ENCODE results near the gene CLIP4. TPM values are rescaled to one million over a fixed set of nuclear protein-coding genes. Genes with fewer than 3 reads are reported as not detected.

Gene CLIP4
- total and polyA plus RNA-seq, 2 experiments from 2014 or later = 0.06 to 0.14 TPM

GRCh38 chr2:29226808-29227207 lies 111.6 kb downstream of the CLIP4 start (continued):
- no peak for TF ChIP-seq CTCF (conservative IDR thresholded peaks at IDR 0.05; ENCODE audit: low read depth in 2 of 2)
- no peak for TF ChIP-seq EZH2phosphoT487 (IDR thresholded peaks at IDR 0.05; ENCODE audit: unreplicated experiment)
- TF ChIP-seq STAT1 (IDR thresholded peaks at IDR 0.05; ENCODE audit: unreplicated experiment) = no peak

GRCh38 chr2:29227935-29228675 lies 112.9 kb downstream of the CLIP4 start:
- H3K27ac ChIP-seq (ENCODE audit: low read depth) = no peak overlapping the region
- DNase-seq (ENCODE audit: low spot score) (no peak), ATAC-seq (no peak; the same call in 2 of the 3 replicates)
- no peak overlapping the region for H3K4me2 ChIP-seq
- H3K36me3 ChIP-seq (ENCODE audit: insufficient read depth) = no peaks in the 10 kb centered on the region
- no peaks in the 10 kb centered on the region for H3K4me1 ChIP-seq (ENCODE audit: insufficient read depth)
- Mint-ChIP-seq H3K27ac (no peak overlapping the region), H3K4me1 (no peaks in the 10 kb centered on the region), H3K9me3 (no peaks in the 10 kb centered on the region; the same call in 2 of the 3 replicates), H3K4me3 (no peak overlapping the region), H3K36me3 (ENCODE audit: low read depth) (no peaks in the 10 kb centered on the region), H3K27me3 (ENCODE audit: insufficient read depth, low read depth, poor library complexity) (peaks cover 6% of the 10 kb centered on the region)
- H3K9me2 ChIP-seq (ENCODE audit: insufficient read depth) = no peaks in the 10 kb centered on the region
- no peaks in the 10 kb centered on the region for H3K79me2 ChIP-seq (replicated peaks; ENCODE audit: insufficient read depth)
- no peaks in the 10 kb centered on the region for H3F3A ChIP-seq (replicated peaks; ENCODE audit: low read depth)
- H3K4me3 ChIP-seq = no peak overlapping the region
- H2AFZ ChIP-seq = no peak overlapping the region
- no peaks in the 10 kb centered on the region for H3K27me3 ChIP-seq (ENCODE audit: insufficient read depth)
- H4K20me1 ChIP-seq (replicated peaks; ENCODE audit: insufficient read depth) = no peaks in the 10 kb centered on the region
- TF ChIP-seq NANOG (IDR thresholded peaks at IDR 0.05; ENCODE audit: borderline replicate concordance) = no peak
- no peak for TF ChIP-seq CREB1 (CRISPR knock-in tag; IDR thresholded peaks at IDR 0.05; ENCODE audit: low read depth)
- TF ChIP-seq ZNF114 (CRISPR knock-in tag; IDR thresholded peaks at IDR 0.05) = no peak
- TF ChIP-seq ETS1 (IDR thresholded peaks at IDR 0.05) = no peak

- Histone ChIP-seq H3K9me2 (ENCODE audit: insufficient read depth) (no peaks in the 10 kb centered on the region), H3K27me3 (ENCODE audit: insufficient read depth) (no peaks in the 10 kb centered on the region), H4K20me1 (replicated peaks; ENCODE audit: insufficient read depth) (no peaks in the 10 kb centered on the region), H3K4me1 (ENCODE audit: insufficient read depth) (no peaks in the 10 kb centered on the region), H3K36me3 (ENCODE audit: insufficient read depth) (no peaks in the 10 kb centered on the region), H3F3A (replicated peaks; ENCODE audit: low read depth) (no peaks in the 10 kb centered on the region), H3K79me2 (replicated peaks; ENCODE audit: insufficient read depth) (no peaks in the 10 kb centered on the region), H3K4me2 (no peak overlapping the region), H3K4me3 (no peak overlapping the region), H3K27ac (ENCODE audit: low read depth) (no peak overlapping the region), H2AFZ (no peak overlapping the region)
- H3K4me3 Mint-ChIP-seq = no peak overlapping the region
- no peaks in the 10 kb centered on the region; the same call in 2 of the 3 replicates for H3K9me3 Mint-ChIP-seq
- DNase-seq (ENCODE audit: low spot score) (no peak), ATAC-seq (no peak)
- no peaks in the 10 kb centered on the region for H3K4me1 Mint-ChIP-seq
- H3K27ac Mint-ChIP-seq = no peak overlapping the region
- peaks cover 6% of the 10 kb centered on the region for H3K27me3 Mint-ChIP-seq (ENCODE audit: insufficient read depth, low read depth, poor library complexity)
- H3K36me3 Mint-ChIP-seq (ENCODE audit: low read depth) = no peaks in the 10 kb centered on the region
- TF ChIP-seq REST (IDR thresholded peaks at IDR 0.05; ENCODE audit: unreplicated experiment) = no peak
- TF ChIP-seq STAT1 (IDR thresholded peaks at IDR 0.05; ENCODE audit: unreplicated experiment) = no peak
- TF ChIP-seq ZNF331 (CRISPR knock-in tag; IDR thresholded peaks at IDR 0.05; ENCODE audit: low read depth) = no peak
- TF ChIP-seq NANOG (IDR thresholded peaks at IDR 0.05; ENCODE audit: borderline replicate concordance) = no peak
- no peak for TF ChIP-seq JUNB (IDR thresholded peaks at IDR 0.05; ENCODE audit: unreplicated experiment)
- TF ChIP-seq POLR2AphosphoS5 (IDR thresholded peaks at IDR 0.05; ENCODE audit: low read depth) = no peak
- no peak for TF ChIP-seq ETS1 (IDR thresholded peaks at IDR 0.05)
- no peak for TF ChIP-seq EZH2 (IDR thresholded peaks at IDR 0.05; ENCODE audit: low read depth, unreplicated experiment)
- TF ChIP-seq CTCF (conservative IDR thresholded peaks at IDR 0.05; ENCODE audit: low read depth in 2 of 2) = no peak
- no peak for TF ChIP-seq ZNF114 (CRISPR knock-in tag; IDR thresholded peaks at IDR 0.05)
Observed at GRCh38 chr2:29228947-29229346, 113.7 kb downstream of the CLIP4 start.
